ENCODE measurements around the gene FOCAD.

The FOCAD gene

GRCh38 chr9:20770947-20771346, 86.9 kb downstream of the FOCAD start:
- no peak for TF ChIP-seq CTCF (IDR thresholded peaks at IDR 0.05)

GRCh38 chr9:20771729-20772128, 87.7 kb downstream of the FOCAD start:
- TF ChIP-seq CTCF (IDR thresholded peaks at IDR 0.05) = no peak

- no peak for TF ChIP-seq CTCF (IDR thresholded peaks at IDR 0.05)
Observed at GRCh38 chr9:20775683-20776082, 91.6 kb downstream of the FOCAD start.

- TF ChIP-seq CTCF (IDR thresholded peaks at IDR 0.05) = no peak
Observed at GRCh38 chr9:20781092-20781491, 97.0 kb downstream of the FOCAD start.

GRCh38 chr9:20782289-20782688, 98.2 kb downstream of the FOCAD start:
- TF ChIP-seq CTCF (IDR thresholded peaks at IDR 0.05) = no peak

GRCh38 chr9:20783057-20784038, 99.3 kb downstream of the FOCAD start:
- no peak for TF ChIP-seq CTCF (IDR thresholded peaks at IDR 0.05)

GRCh38 chr9:20784196-20784595, 100.1 kb downstream of the FOCAD start:
- no peak for TF ChIP-seq CTCF (IDR thresholded peaks at IDR 0.05)

Measured in LNCAP (cell line).